Sciatic nerve (tissue), 2 donors: Measurements from ENCODE around the gene SETD2. TPM values are rescaled to one million over a fixed set of nuclear protein-coding genes. Genes with fewer than 3 reads are reported as not detected.

Experiments used
- ATAC-seq: fragments of 200-7000 bp; cut with Tn5 transposase; one replicate; pipeline ENCODE4 v1.9.1; 2020; ENCODE audit warnings: mild to moderate bottlenecking, moderate library complexity
- DNase-seq: peaks from one replicate; pipeline ENCODE4 v3.0.0-alpha.2; 2020; ENCODE audit warnings: low spot score
- intact Hi-C: fragments of 100-400 bp; cut with DNase I; formaldehyde crosslinking; loops from one replicate; pipeline ENCODE4 v1.14.2; 2022
- total RNA-seq: library from RNA; stranded (reverse); fragmentation: NEBNext Ultra II Directional; extraction: Animal tissue kit (Norgen Biotek cat#: 25700); gene quantifications from one replicate; pipeline ENCODE4 v1.2.1, GENCODE V29; 2021
- donor health status: DM: no; HTN: no; CAD: no.
- donor health status: DM: no; HTN: no; CAD: no.

Gene SETD2
- total RNA-seq, 1 donor from 2014 or later: 68.3 TPM

DNA sequence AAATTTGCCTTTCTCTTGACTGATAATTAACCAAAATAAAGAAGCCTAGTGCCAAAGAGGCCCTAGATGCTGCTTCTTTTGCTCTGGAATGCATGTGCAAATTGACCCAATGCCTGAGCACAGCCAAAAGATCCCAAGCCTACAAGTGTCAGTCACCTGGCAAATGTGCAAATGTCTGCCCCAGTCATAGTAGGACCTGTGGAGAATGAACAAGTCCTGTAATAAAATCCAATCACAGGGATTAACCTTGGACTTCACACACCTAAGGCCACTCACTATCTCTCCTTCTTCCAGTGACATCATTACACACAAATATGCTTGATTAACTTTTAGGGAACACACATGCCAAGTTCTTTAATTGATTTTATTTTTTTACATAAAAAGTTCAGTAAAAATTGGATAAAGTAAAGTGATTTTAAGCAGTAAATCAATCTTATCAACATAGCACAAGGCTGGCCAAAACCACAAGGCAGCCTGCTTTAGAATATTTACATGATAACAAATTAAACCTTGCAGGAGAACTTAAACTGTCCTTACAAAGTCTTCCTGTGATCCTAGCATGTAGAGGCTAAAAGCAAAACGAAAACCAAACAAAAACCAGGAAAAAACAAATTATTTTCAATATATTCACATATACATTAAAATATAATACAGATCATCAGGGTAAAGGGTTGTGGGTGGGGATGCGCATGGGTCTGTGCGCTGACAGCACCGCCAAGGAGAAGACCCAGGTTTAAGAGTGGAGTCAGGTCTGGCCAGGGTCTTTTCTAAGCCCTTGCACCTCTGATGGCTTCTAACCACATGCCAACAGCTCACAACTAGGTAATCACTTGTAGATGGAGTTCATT lies 147.6 kb downstream of the SETD2 start:
- DNase-seq (no peak), ATAC-seq (no peak)
- intact Hi-C loops: no loop called here

DNA sequence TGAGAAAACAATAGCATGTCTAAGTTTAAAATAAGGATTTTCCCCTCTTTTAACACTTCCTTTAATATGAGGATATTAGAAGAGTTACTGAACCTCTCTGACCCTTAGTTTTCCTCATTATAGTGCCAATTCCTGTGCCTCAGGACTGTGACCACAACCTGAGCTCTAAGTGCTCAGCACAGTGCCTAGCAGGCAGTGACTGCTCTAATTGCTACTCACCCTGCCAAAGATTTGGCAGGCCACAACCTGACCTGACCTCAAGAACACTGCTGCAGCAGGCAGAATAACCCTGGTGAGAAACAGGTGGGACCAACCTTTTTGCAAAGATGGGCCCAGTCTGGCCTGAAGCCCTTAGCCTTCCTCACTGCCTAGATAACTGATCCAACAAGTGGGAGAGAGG lies 148.8 kb downstream of the SETD2 start:
- ATAC-seq (no peak), DNase-seq (no peak)
- intact Hi-C loops: no loop called here

DNA sequence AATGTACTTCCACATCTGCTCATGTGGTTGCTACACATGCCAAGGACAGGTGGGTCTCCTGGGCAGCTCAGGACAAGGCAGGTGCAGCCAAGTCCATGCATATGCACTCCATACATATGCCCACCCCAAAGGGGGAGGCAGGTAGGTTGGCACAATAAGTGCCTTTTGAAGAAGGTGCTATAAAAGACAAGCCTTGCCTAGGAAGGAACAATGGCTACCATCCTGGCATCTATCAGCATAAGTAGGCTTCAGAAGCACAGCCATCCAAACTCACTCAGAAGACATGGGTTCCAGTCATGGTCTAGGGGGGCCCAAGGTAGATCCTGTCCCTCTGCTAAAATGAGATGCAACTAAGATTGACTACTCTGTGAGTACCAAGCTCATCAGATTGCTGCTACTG lies 149.9 kb downstream of the SETD2 start:
- intact Hi-C loops: no loop called here
- ATAC-seq: no peak
- DNase-seq: no peak

DNA sequence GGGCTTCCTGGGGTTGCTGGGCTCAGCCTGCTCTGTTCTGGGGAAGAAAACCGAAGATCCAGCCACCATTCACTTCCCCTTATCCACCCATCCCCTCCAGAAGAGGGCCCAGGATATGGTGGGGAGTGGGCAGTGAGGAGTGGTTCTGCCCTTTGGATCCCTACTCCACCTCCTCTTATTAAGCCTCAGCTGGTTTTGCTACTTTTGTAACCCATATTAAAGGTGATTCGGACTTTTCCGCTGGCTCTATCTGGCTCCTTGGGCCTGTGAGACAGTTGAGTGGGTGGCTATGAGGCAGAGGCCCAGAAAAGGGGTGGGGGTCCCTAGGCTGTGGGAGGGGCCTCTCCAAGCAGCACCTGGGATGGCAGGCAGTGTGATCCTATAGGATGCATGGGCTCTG lies 150.7 kb downstream of the SETD2 start:
- no peak for ATAC-seq
- intact Hi-C loops: no loop called here

DNA sequence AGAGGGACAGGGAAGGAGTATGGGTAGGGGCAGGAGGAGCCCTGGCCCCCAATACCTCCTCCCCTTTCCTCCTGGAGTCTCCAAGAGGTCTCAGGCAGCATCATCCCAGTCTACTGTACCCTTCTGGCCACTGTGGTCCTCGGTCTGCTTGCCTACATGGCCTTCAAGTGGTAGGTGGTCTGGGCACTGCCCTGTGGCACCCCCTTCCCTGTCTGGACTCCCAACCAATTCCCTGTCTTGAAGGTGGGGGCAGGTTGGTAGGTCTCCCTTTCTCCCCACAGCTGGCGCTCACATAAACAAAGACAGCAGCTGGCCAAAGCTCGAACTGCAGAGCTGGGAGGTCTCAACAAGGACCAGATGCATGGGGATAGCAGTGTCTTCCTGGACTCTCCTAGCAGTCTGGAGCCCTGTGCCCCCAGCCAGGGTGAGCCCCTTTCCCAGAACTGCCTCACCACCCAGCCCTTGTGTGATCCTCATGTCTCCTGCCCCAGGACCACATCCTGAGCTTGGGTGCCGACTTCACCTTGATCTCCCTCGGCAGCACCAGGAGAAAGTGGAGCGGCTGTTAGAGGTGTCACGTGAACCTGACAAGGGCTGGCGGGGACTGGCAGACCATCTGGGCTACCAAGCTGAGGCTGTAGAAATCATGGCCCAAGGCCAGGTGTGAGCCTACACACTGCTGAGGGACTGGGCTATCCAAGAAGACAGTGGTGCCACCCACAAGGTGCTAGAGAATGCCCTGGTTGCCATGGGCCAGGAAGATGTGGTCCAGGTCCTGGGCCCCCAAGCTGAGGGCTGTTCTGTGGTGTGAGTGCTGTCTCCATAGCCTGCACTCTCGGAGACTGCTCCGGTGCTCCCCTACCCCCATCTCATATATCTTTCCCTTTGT lies 151.3 kb downstream of the SETD2 start:
- DNase-seq (no peak), ATAC-seq (no peak)
- intact Hi-C loops: no loop called here

More for the DNA sequence above, 150.7 kb downstream of the SETD2 start:
- no peak for DNase-seq

DNA sequence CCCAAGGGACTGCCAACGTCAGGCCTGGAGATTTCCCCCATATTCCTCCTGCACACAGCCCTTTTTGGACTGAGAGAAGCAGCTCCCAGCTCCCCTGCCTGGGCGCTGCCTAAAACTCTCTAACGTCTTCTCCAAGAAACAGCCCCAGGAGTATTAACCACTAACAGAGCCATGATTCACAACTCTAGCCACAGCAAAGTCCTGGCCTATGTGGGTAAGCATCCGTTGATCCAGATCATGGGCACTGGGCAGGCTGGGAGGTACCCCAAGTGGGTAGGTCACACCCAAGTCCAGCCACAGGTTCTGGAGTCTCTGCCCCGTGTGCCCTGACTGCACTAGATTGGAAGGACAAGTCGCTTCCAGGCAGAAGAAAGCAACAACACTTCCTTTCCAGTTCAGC lies 152.5 kb downstream of the SETD2 start:
- ATAC-seq (no peak), DNase-seq (no peak)
- intact Hi-C loops: no loop called here

DNA sequence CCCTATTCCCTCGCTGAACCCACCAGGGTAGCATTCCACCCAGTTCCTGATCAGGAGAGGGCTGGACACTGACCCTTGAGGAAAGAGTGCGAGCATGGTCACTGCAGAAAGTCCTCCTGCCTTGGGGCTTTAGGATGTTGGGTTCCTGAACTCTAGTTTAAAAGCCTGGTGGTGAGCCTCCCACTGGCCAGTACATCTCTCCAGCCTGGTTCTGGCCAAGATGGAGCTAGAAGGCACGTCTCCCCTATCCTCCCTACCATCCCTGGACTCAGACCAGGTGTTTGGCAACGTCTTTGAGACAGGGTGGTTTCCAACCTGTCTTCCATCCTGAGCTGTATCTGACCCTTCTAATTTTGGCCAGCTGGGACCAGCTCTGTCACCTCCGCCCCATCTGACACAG lies 153.0 kb downstream of the SETD2 start:
- no peak for DNase-seq
- intact Hi-C loops: no loop called here
- no peak for ATAC-seq

DNA sequence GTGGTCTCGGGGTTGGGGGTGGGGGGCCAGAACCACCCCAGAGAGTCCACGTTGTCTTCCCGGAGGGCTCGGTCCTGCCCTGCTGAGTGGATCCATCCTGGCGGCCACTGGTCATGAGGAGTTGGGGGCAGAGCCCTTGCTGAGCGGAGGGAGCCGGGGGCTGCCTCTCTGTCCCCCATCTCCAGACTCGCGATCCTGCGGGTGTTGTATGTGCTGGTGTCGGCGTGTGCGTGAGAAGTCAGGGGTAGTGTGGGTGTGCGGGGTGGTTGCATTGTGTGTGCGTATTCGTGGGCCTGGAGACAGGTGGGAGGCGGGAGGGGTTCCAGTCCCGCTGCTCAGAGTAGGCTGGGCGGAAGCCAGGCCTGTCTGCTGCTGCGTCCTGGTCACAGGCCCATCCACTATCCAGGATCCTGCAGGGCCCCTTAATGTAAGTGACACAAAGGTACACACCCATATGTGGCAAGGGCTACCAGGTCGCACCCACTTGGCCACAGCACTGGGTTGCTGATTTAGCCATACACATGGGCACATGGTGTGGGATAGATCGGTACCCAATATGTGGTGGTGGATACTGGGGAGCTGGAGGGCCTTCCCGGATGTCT lies 153.7 kb downstream of the SETD2 start:
- DNase-seq (no peak), ATAC-seq (no peak)
- intact Hi-C loops: no loop called here

DNA sequence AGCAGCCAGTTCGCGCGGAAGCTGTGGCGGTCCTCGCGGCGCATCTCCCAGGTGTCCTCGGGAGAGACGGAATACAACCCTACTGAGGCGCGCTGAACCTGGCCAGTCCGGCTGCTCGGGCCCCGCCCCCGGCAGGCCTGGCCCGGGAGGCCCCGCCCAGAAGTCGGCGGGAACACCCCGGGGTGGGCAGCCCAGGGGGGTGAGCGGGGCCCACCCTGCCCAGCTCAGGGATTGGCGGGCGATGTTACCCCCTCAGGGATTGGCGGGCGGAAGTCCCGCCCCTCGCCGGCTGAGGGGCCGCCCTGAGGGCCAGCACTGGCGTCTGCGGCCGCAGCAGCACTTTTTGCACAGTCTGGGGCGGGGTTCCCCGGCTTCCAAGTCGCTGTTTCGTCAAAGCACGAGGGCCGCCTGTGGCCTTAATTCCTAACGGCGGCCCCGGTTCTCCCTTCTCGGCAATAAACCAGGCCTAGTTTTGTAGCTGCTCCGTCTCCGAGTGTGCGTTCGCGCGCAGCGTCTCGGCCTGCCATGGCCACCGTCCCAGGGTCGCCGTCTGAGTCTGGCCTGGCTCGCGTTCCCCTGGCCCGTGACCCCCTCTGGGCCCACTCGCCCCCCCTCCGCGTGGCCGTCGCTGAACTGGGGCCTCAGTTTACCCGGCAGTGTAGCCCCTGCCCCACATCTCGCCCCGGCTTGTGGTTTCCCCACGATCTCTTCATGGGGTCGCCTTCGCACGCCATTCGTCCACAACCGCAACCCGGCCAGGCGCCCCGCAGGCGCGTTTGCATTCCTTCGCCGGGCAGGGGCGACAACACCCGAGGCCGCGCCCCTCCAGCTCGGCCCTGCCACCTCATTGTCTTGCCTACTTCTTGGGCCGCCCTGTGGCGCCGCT lies 154.4 kb downstream of the SETD2 start:
- intact Hi-C loops: no loop called here
- ATAC-seq: peak; percentile 97
- DNase-seq: peak; percentile 93

DNA sequence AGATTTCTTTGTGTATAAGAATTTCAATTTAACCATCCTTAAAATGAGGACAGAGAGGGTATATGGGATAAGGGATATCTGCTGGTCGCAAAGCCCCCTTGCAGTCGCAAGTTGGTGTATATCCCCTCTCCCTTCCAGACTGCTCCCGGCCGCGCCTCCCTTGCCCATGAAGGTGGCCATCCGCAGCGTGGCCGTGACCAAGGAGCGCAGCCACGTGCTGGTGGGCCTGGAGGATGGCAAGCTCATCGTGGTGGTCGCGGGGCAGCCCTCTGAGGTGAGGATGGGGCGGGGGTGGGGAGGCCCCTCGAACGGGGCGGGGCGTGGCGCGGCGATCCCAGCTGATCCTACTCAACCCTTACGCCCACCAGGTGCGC lies 155.1 kb downstream of the SETD2 start:
- intact Hi-C loops: no loop called here
- no peak for DNase-seq
- no peak for ATAC-seq

DNA sequence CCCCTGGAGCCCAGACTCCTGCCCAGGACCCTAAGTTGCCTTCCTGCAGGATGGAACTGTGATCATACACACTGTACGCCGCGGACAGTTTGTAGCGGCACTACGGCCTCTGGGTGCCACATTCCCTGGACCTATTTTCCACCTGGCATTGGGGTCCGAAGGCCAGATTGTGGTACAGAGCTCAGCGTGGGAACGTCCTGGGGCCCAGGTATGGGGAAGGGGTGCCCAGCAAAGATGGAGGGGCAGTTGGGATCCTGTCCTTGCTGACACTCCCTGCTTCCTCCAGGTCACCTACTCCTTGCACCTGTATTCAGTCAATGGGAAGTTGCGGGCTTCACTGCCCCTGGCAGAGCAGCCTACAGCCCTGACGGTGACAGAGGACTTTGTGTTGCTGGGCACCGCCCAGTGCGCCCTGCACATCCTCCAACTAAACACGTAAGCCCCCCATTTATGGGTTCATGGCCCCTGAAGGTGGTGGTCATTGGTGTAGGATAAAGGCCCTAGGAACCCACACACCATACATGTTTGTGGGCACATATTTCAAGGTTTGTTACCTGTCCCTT lies 155.6 kb downstream of the SETD2 start:
- no peak for ATAC-seq
- DNase-seq: peak; percentile 58
- intact Hi-C loops: no loop called here

DNA sequence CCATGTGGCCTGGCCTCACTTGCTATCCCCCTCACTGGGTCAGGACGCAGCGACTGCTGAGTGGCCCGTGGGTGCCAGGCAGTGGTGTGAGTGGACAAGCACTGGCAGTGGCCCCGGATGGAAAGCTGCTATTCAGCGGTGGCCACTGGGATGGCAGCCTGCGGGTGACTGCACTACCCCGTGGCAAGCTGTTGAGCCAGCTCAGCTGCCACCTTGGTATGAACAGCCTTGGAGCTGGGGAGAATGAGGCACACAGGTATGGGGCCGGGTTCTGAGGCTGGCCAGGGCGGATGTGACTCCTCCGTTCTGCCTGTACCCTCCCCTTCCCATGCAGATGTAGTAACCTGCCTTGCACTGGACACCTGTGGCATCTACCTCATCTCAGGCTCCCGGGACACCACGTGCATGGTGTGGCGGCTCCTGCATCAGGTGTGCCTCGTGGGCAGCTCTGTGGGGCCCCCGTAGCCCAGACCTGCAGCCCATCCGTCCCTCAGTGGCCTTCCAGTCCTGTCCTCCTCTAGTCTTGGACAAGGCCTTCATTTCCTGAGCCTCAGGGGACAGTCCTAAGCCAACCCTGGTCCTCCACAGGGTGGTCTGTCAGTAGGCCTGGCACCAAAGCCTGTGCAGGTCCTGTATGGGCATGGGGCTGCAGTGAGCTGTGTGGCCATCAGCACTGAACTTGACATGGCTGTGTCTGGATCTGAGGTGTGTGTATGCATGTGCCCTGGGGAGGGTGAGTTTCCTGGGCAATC lies 156.3 kb downstream of the SETD2 start:
- intact Hi-C loops: no loop called here
- ATAC-seq (no peak), DNase-seq (peak; percentile 56)

DNA sequence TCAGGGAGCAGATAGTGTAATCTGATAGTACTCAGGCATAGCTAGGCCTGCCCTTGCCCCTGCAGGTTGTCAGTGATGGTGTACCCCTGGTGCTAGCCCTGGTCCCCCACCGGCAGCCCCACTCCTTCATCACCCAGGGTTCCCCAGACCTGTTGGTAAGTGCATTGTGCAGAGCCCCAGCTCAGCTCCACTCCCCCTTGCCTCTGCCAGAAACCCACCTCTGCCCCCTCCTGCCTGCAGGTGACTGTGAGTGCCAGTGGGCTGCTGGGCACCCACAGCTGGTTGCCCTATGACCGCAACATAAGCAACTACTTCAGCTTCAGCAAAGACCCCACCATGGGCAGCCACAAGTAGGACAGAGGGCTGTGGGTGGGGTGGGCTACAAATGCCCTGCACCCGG lies 156.9 kb downstream of the SETD2 start:
- DNase-seq (peak; percentile 52), ATAC-seq (no peak)
- intact Hi-C loops: no loop called here

DNA sequence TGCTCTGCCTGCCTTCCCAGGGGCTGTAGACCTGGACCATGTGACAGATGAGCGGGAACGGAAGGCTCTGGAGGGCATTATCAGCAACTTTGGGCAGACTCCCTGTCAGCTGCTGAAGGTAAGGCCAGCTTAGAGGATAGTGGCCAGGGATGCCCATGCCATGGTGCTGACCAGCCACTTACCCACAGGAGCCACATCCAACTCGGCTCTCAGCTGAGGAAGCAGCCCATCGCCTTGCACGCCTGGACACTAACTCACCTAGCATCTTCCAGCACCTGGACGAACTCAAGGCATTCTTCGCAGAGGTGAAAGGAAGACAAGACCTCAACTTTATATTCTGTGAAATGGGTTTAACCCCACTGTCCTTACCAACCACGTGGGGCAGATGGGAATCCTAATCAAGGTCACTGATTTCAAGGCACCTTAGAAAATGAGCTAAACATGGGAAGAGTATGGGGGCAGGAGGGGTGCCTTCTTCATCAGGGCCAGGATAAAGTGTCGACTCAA lies 157.7 kb downstream of the SETD2 start:
- DNase-seq (no peak), ATAC-seq (no peak)
- intact Hi-C loops: no loop called here

DNA sequence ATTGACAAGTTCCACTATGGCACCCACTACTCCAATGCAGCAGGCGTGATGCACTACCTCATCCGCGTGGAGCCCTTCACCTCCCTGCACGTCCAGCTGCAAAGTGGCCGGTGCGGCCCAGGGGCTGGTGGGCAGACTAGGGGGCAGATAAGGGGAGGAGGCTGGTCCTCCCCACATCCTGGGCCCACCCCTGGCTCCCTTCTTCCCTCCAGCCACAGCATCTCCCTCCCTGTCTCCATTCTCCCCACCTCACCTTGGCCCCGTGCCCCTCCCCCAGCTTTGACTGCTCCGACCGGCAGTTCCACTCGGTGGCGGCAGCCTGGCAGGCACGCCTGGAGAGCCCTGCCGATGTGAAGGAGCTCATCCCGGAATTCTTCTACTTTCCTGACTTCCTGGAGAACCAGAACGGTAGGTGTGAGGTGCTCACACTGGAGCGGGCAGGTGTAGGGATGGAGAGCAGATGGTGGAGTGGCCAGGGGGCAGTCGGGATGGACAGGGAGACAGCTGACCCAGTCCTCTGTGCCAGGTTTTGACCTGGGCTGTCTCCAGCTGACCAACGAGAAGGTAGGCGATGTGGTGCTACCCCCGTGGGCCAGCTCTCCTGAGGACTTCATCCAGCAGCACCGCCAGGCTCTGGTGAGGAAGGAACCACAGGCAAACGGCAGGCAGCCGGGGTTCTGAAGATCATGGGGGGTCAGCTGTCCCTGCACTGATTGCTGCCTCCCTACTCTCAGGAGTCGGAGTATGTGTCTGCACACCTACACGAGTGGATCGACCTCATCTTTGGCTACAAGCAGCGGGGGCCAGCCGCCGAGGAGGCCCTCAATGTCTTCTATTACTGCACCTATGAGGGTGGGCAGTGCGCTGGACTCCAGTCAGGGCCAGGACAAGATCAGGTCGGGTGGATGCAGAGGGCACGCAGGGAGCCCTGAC lies 158.4 kb downstream of the SETD2 start:
- intact Hi-C loops: no loop called here
- ATAC-seq: no peak
- DNase-seq: peak; percentile 56

DNA sequence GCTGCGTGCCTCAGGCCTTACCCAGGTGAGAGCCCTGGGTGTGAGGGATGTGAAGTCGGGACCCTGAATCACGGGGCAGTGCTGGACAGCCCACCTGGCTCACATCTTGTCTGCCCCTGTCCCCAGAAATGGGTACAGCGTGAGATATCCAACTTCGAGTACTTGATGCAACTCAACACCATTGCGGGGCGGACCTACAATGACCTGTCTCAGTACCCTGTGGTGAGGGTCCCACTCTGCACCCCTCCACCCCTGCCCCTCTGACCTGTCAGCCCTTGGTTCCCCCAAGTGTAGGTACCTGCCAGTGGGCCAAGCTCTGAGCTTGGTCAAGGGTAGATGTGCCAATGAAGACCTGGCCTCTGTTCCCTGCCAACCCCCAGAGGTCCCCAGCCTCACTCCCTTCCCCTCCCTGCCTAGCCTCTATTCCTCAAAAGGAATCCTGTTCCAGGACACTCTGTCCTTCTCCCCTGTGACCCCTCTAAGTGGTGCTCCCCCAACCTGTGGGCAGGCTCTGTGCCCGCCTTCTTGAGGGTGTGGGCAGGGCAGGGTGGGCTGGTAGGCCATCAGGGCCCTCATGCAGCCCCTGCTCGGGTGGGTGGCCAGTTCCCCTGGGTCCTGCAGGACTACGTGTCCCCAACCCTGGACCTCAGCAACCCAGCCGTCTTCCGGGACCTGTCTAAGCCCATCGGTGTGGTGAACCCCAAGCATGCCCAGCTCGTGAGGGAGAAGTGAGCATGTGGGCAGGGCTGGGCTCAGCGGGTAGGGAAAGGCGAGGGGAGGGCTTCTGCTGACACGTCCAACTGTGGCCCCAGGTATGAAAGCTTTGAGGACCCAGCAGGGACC lies 159.3 kb downstream of the SETD2 start:
- intact Hi-C loops: no loop called here
- DNase-seq (peak; percentile 53), ATAC-seq (no peak)
